ENCODE measurements around the gene DVL3.
A peak's percentile ranks its signal among the peaks of the same experiment; 100 is the strongest.
"Not testable (repeated sequence)": the region's sequence is repeated elsewhere in the genome, so short reads cannot be mapped to it uniquely, and the experiment has no call there.

DVL3 gene

DNA sequence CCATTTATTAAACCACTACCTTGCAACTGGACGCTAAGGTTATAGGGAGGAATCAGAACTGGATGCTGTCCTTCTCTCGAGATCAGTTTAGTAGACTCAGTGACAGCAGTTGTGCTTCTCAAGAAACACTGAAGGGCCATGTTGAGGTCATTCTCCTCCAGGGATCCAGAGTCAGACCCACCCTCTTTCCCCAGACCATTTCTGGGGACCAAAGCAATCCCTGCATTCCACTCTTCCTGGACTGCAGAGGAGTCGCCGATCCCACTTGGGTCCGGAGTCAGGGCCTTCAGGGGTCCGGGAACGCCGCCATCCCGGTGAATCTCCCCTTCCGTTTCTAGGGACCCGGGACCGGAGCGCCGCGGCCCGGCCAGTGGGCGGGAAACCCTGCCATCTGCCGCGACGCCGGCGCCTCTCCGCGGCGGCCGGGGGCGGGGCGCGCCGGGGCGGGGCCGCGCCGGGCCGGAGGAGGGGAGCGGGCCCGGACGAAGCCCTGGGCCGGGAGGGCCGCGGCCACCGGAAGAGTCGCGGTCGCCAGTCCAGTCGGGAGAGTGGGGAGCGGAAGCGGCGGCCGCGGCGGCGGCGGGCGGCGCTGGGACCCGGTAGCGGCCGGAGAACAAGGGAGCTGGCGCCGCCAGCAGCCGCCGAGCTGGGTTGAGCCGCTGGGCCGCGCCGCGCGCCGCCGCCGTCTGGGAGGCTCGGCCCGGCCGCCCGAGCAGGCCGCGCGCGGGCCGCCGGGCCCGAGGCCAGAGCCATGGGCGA lies at the start of gene DVL3:
Gene DVL3 (plus strand): TSS at position 493 of the 759 bp plus-strand sequence. CDS start 259 bp downstream, at position 752.
- DNase-seq = peak; percentile 56

DNA sequence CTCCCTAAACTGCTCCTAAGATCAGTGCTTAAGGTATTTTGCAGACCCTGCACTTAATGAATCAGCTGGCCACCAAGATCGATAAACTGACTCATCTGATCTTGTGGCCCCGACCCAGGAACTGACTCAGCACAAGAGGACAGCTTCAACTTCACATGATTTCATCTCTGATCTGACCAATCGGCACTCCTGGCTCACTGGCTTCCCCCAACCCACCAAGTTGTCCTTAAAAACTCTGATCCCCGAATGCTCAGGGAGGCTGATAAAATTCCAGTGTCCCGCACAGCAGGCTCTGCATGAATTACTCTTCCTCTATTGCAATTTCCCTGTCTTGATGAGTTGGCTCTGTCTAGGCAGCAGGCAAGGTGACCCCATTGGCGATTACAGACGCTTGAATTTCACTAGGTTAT lies 44.9 kb upstream of the DVL3 start:
- no peak for DNase-seq

DNA sequence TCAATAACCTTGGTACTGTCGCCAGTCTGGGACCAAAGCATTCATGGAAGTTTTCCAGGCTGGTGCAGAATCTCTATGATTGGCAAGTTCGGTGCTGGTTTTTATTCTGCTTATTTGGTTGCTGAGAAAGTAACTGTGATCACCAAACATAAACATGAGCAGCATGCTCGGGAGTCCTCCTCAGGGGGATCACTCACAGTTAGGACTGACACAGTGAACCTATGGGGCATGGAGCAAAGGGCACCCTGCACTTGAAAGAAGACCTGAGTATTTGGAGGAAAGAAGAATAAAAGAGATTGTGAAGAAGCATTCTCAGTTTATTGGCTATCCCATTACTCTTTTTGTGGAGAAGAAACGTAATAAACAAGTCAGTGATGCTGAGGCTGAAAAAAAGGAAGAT lies 39.2 kb upstream of the DVL3 start:
- no peak for DNase-seq

DNA sequence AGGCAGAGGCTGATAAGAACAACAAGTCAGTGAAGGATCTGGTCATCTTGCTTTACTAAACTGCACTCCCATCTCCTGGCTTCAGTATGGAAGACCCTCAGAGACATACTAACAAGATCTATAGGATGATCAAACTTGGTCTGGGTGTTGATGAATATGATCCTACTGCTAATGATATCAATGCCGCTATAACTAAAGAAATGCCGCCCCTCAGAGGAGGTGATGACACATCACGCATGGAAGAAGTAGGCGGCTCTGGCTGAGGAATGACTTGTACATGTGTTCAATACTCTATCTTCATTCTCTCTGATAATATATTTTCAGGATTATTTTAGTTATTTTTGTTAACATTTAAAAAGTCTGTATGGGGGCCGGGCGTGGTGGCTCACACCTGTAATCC lies 37.5 kb upstream of the DVL3 start:
- no peak for DNase-seq

DNA sequence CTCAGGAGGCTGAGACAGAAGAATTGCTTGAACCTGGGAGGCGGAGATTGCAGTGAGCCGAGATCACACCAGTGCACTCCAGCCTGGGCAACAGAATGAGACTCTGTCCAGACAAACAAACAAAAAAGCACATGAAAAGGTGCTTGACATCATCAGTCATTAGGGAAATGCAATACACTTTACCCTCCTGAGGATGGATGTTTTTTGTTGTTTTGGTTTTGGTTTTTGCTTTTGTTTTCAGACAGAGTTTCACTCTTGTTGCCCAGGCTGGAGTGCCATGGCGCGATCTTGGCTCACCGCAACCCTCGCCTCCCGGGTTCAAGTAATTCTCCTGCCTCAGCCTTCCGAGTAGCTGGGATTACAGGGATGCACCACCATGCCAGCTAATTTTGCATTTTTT lies 34.1 kb upstream of the DVL3 start:
- not testable (repeated sequence) for DNase-seq

DNA sequence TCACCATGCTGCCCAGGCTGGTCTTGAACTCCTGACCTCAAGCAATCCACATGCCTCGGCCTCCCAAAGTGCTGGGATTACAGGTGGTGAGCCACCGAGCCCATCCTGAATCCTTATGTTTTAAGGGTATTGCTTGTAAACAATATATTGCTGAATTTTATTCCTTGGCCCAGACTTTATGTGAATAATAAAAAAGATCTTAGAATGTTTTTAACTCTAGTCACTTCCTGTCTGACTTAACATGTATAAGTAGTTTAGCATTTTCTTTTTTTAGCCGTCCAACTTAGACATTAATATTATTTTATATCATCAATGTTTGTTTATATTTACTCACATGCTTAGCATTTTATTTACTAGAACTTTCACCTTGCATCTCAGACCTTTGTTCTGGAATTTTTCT lies 29.2 kb upstream of the DVL3 start:
- DNase-seq = no peak

DNA sequence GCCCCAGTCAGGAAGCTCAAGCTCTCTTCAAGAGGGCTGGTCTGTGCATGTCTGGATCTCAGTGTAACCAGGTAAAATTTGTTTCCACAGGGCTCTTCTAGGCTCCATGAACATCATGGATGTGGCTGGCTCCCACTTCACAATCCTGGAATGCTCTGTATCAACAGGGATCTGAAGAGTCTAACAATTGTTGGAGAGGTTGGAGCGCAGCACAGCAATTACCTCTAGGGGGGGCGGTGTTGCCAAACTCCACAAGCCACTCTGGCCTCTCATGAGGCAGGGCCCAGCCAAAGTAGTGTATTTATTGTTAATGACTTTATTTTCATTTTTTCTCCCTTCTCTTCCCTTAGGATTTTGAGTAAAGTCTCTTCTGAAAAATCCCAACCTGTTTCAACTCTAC lies 26.2 kb upstream of the DVL3 start:
- DNase-seq = peak; percentile 31

DNA sequence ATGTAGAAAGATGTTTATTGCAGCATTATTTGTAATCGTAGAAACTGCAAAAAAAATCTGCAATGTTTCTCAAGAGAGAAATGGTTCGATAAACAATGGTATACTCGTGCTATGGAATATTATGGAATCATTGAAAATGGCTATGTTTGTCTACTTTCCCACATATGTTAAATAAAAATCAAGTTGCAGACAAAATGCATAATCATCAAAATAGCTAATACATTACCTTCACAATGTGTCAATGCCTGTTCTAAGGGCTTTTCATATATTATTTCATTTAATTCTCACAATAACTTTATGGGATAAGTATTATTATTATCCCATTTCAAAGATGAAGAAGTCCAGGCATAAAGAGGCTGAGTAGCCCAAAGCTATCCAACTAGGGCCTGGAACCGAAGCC lies 22.2 kb upstream of the DVL3 start:
- DNase-seq = no peak

DNA sequence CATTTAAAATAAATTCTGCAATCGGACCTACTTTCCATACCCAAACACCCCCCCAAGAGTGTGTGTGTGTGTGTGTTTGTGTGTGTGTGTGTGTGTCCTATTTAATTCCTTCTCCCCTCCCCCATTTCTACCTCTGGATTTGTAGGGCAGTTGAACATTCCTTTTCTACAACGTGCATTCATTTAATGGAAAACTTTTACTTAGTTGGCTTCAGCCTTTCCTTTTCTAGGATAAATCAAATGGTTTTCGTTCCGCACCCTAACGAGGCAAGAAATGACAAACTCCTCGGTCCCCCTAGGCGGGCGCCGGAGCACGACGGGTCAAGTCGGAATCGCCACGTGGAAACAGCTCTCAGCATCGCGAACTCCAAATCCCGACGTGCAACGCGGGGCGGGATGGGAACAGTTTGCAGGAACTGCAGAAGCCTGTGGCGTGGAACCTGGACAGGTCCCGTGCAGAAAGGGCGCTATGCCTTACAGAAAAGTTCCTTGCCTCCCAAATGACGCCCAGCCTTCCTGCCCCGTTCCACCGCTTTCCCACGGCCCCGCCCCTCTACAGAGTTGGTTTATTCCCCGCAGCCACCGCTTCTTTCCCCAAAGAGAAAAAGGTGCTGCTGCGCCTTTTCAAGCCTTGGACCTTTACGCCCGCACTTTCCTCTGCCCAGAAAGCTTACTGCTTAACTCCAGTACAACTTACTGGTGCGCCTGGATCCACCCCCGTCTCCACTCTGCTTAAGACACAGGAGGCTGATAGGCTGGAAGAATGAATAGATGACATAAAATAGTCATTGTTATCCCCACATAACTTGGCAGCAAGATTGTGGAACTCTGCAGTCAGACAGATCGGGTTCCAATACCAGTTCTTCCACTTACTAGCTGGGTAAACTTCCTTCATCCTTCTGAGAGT lies 21.1 kb upstream of the DVL3 start:
- DNase-seq = peak; percentile 77

DNA sequence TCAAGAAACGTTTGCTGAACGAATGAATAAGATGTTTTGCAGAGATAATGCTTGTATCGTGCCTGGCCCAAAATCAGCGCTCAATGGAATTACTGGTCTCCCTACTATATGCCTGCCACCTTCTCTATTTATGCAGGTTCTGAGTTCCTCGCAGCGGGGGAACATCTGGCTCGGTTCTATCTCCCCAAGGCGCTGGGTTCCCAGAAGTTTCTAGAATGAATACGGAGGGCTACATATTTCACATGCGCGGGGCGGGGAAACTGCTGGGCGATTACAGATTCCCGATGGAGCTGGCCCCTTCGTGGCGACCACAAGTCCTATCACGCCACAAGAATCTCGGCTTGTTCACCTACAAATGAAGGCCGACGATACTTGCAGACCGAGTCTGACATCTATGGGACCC lies 20.4 kb upstream of the DVL3 start:
- DNase-seq = no peak

- DNase-seq = peak; percentile 99
Observed at GRCh38 chr3:184135149-184135910, 19.8 kb upstream of the DVL3 start, which contains the start of gene EIF2B5. Gene EIF2B5, plus strand, starts transcription at chr3:184135358. Its CDS starts 28 bp downstream, at chr3:184135386.

DNA sequence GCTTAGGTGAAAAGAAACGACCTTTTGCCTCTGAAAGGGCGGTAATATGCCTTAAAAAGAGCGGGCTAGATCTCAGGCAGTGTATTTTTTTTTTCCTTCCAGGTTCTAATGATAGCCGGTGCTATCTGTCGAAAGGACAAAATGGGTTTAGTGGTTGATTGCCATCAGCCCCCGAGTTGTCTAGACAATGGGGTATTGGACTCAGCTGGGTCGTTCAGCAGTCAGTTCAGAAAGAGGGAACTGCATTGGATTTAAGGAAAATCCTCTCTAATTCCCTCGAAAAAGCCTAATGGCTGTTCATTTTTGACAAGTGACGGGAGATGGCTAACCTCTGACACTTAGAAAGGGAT lies 19.3 kb upstream of the DVL3 start:
- no peak for DNase-seq

- DNase-seq = no peak
Observed at GRCh38 chr3:184140436-184140835, 14.7 kb upstream of the DVL3 start.

DNA sequence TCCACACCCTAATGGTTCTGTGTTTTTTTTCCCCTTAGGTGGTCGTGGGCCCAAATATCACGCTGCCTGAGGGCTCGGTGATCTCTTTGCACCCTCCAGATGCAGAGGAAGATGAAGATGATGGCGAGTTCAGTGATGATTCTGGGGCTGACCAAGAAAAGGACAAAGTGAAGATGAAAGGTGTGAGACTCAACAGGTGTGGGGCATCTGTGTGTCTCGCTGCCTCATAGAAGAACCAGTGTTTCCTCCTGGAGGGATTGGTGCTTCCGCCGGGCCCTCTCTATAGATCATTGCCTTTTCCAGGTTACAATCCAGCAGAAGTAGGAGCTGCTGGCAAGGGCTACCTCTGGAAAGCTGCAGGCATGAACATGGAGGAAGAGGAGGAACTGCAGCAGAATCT lies 13.0 kb upstream of the DVL3 start:
- no peak for DNase-seq

- no peak for DNase-seq
Observed at GRCh38 chr3:184143327-184143726, 11.8 kb upstream of the DVL3 start.

DNA sequence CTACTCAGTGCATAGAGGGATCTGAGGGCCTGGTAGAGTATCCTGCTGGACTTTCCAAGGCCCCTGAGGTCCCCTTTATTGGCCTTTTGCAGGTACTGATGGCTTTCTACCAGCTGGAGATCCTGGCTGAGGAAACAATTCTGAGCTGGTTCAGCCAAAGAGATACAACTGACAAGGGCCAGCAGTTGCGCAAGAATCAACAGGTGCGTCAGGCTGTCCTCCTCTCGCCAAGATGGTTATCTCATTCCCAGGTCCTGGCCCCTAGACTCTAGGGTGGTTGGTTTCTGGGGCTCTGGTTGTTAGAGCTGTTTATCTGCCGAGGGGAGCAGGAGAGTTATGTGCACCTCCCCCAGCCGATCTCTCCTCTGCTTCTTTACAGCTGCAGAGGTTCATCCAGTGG lies 10.7 kb upstream of the DVL3 start:
- no peak for DNase-seq

- DNase-seq = peak; percentile 64
Observed at GRCh38 chr3:184145111-184145524, 10.1 kb upstream of the DVL3 start.

- no peak for DNase-seq
Observed at GRCh38 chr3:184145751-184146270, 9.4 kb upstream of the DVL3 start.

DNA sequence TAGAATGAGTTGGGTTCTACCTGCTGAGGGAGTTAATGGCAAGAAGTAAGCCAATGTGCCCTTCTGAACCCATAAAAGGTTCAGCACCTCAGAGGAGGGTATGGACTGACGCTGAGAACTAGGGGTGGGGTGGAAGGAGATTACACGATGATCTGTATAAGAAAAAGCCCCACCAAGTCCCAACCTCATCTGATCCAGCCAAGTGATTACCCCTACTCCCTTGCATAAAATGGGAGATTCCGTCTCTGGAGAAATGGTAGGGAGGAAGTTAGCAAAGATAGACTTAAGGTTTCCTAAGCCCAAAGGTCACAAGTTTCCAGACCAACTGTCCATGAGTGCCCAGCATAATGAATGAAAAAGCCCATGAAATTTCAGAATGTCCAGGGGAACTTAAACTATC lies 7.1 kb upstream of the DVL3 start:
- DNase-seq = no peak

DNA sequence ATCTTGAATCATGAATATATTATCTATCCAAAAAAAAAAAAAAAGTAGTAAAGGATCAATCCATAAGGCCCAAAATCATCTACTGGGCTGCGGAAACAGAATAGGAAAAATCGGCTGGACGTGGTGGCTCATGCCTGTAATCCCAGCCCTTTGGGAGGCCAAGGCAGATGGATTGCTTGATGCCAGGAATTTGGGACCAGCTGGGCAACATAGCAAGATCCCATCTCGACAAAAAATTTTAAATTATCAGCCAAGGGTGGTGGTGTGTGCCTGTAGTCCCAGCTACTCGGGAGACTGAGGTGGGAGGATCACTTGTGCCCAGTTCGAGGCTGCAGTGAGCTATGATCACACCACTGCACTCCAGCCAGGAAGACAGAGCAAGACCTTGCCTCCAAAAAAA lies 6.1 kb upstream of the DVL3 start:
- DNase-seq = no peak

GRCh38 chr3:184149770-184150169 lies 5.4 kb upstream of the DVL3 start:
- DNase-seq = not testable (repeated sequence)

DNA sequence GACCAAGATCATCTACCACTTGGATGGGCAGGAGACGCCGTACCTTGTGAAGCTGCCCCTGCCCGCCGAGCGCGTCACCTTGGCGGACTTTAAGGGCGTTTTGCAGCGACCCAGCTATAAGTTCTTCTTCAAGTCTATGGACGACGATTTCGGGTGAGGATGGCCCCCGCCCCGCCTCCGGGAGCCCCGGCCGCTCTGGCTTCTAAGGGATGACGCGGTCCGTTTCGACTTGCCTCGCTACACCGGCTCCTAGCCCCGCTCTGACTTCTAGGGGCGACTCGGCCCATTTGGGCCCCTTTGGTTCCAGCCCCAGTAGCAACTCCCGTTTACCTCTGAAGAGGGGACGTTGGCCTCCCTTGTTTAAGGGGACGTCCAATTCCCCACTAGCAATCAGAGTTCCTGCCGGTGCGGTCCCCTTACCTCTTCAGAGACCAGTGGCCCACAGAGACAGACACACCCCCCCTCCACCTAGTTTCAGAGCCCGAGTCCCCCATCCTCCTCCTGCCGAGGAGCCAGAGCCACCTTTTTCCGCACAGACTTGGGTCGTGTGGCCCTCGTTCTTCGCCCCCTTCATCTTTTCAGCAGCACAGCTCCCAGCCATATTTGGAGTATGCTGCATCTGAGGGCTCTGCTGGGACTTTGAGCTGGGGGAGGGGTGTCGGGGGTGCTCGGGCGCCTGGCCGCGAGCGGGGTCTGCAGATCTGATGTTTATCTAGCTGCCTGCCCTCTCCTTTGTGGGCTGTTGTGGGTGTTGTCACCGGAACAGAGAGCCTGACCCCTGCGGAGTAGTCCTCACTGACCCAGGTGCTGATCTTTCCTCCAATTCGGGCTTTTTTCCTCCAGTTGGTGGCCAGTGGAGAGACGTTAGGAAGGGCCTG lies 706 bp downstream of the DVL3 start:
- DNase-seq = peak; percentile 30
